Hepatocyte (in vitro differentiated cells): Measurements from ENCODE around the gene MRPL19. TPM values are rescaled to one million over a fixed set of nuclear protein-coding genes. Genes with fewer than 3 reads are reported as not detected.

Experiments
- DNase-seq: peaks from one replicate; pipeline ENCODE4 v3.0.0-alpha.2; 2016; ENCODE audit warnings: low spot score
- H2AFZ ChIP-seq: fragments of 200-600 bp; sonication (generic); 2 replicates; pipeline ENCODE4 v1.6.0; 2016; ENCODE audit warnings: antibody characterized with exemption, mild to moderate bottlenecking
- H3K27ac ChIP-seq: fragments of 200-600 bp; sonication (generic); 2 replicates; pipeline ENCODE4 v1.5.1; 2016; ENCODE audit warnings: mild to moderate bottlenecking
- H3K27me3 ChIP-seq: fragments of 200-600 bp; sonication (generic); 2 replicates; pipeline ENCODE4 v1.6.1; 2016
- H3K36me3 ChIP-seq: fragments of 200-600 bp; sonication (generic); replicated peaks from 2 replicates; pipeline ENCODE4 v1.5.1; 2016; ENCODE audit warnings: low read depth; ENCODE audit not compliant: insufficient read depth
- H3K4me1 ChIP-seq: fragments of 200-600 bp; sonication (generic); 2 replicates; pipeline ENCODE4 v1.5.1; 2016; ENCODE audit warnings: mild to moderate bottlenecking, moderate library complexity; ENCODE audit not compliant: insufficient read depth
- H3K4me2 ChIP-seq: fragments of 200-600 bp; sonication (generic); 2 replicates; pipeline ENCODE4 v1.6.0; 2016
- H3K4me3 ChIP-seq: fragments of 200-600 bp; sonication (generic); 2 replicates; pipeline ENCODE4 v1.5.1; 2016; ENCODE audit warnings: mild to moderate bottlenecking
- H3K79me2 ChIP-seq: fragments of 200-600 bp; sonication (generic); 2 replicates; pipeline ENCODE4 v1.6.0; 2017; ENCODE audit warnings: mild to moderate bottlenecking
- H3K9me2 ChIP-seq: fragments of 200-600 bp; sonication (generic); replicated peaks from 2 replicates; pipeline ENCODE4 v1.6.0; 2017; ENCODE audit warnings: mild to moderate bottlenecking; ENCODE audit not compliant: insufficient read depth
- H3K9me3 ChIP-seq: fragments of 200-600 bp; sonication (generic); 2 replicates; pipeline ENCODE4 v1.5.1; 2016; ENCODE audit warnings: low read depth, mild to moderate bottlenecking
- H4K20me1 ChIP-seq: fragments of 200-600 bp; sonication (generic); 2 replicates; pipeline ENCODE4 v1.6.0; 2016; ENCODE audit warnings: mild to moderate bottlenecking; ENCODE audit not compliant: insufficient read depth, poor library complexity, severe bottlenecking
- EZH2 ChIP-seq: fragments of 200-600 bp; sonication (generic); IDR thresholded peaks from 2 replicates; pipeline ENCODE4 v1.6.1; 2016; ENCODE audit warnings: antibody characterized with exemption, mild to moderate bottlenecking, borderline replicate concordance
- EZH2phosphoT487 ChIP-seq: fragments of 200-600 bp; sonication (generic); IDR thresholded peaks from one replicate; pipeline ENCODE4 v1.6.1; 2018; ENCODE audit warnings: antibody characterized with exemption, mild to moderate bottlenecking, low read depth, moderate library complexity; ENCODE audit not compliant: unreplicated experiment, severe bottlenecking
- WGBS: methylation state at CpG from one replicate; pipeline ENCODE4 v1.1.6; 2016; ENCODE audit warnings: low lambda C conversion rate; ENCODE audit errors: missing lambda C conversion rate; 5-methylcytosine and 5-hydroxymethylcytosine counted together
- polyA plus RNA-seq: library from polyadenylated mRNA; unstranded; fragments of >200 nt; fragmentation: Nextera tagmentation; extraction: Ambion mirVana; gene quantifications from 2 replicates; pipeline ENCODE4 v1.2.1, GENCODE V29; 2016
- total RNA-seq: library from RNA; depleted of rRNA; stranded (reverse); fragments of >200 nt; gene quantifications from 2 replicates; pipeline ENCODE4 v1.2.3, GENCODE V29; 2014
- TF ChIP-seq, protein P1 (sequence below): fragments of 200-600 bp; sonication (generic); IDR thresholded peaks from 2 replicates; pipeline ENCODE4 v1.5.1; 2016; ENCODE audit warnings: antibody characterized with exemption, mild to moderate bottlenecking; ENCODE audit not compliant: poor library complexity

The MRPL19 gene
- total and polyA plus RNA-seq, 2 experiments from 2014 or later: 47.9 to 68.7 TPM

DNA sequence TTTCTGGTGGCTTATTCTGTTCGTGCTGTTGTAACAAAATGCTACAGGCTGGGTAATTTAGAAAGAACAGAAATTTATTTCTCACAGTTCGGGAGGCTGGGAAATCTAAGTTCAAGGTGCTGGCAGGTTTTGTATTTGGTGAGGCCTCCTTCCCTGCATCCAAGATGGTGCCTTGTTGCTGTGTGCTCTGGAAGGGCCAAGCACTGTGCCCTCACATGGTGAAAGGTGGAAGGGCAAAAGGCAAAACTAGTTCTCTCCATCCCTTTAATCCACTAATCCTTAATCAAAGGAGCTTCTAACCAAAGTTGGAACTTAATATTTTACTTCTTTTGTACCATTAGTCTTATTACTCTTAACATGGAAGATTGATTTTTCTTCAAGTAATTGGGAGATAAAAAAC is 7.4 kb downstream of the MRPL19 start:
- WGBS: 100% methylated on average over 2 of the region's 2 CpGs
- Histone ChIP-seq H3K27ac (no peak overlapping the region), H3K4me1 (no peaks in the 10 kb centered on the region), H3K27me3 (no peaks in the 10 kb centered on the region), H3K4me3 (no peak overlapping the region), H3K9me2 (no peaks in the 10 kb centered on the region), H2AFZ (no peak overlapping the region), H3K36me3 (no peaks in the 10 kb centered on the region), H3K4me2 (no peak overlapping the region), H3K9me3 (no peaks in the 10 kb centered on the region), H4K20me1 (no peaks in the 10 kb centered on the region), H3K79me2 (peaks cover 11% of the 10 kb centered on the region)
- no peak for DNase-seq
- TF ChIP-seq EZH2 (no peak), EZH2phosphoT487 (no peak)
- TF ChIP-seq, protein P1, sequence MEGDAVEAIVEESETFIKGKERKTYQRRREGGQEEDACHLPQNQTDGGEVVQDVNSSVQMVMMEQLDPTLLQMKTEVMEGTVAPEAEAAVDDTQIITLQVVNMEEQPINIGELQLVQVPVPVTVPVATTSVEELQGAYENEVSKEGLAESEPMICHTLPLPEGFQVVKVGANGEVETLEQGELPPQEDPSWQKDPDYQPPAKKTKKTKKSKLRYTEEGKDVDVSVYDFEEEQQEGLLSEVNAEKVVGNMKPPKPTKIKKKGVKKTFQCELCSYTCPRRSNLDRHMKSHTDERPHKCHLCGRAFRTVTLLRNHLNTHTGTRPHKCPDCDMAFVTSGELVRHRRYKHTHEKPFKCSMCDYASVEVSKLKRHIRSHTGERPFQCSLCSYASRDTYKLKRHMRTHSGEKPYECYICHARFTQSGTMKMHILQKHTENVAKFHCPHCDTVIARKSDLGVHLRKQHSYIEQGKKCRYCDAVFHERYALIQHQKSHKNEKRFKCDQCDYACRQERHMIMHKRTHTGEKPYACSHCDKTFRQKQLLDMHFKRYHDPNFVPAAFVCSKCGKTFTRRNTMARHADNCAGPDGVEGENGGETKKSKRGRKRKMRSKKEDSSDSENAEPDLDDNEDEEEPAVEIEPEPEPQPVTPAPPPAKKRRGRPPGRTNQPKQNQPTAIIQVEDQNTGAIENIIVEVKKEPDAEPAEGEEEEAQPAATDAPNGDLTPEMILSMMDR: no peak

DNA sequence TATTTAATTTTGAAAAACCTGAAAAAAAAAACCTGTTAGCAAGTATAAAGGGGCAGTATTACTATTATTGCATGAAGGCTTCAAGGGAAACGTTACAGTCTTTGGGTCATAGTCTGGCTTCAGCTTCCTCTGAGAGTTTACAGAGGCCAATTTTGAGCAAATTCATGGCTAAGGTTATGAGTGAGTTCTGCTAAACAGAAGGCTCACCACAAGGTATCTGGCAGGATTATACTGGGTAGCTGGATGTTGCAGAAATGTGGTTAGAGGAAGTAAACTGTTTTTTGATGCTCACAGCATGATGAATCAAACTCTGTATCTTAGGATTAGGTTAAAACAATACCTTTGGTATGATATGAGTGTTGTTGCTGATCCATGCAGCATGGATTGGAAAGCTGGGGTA is 9.3 kb downstream of the MRPL19 start:
- Histone ChIP-seq H3K4me1 (no peaks in the 10 kb centered on the region), H3K9me3 (no peaks in the 10 kb centered on the region), H3K9me2 (no peaks in the 10 kb centered on the region), H2AFZ (no peak overlapping the region), H4K20me1 (no peaks in the 10 kb centered on the region), H3K27ac (no peak overlapping the region), H3K4me3 (no peak overlapping the region), H3K27me3 (no peaks in the 10 kb centered on the region), H3K4me2 (no peak overlapping the region), H3K36me3 (no peaks in the 10 kb centered on the region), H3K79me2 (peaks cover 18% of the 10 kb centered on the region)
- 95% methylated on average over 1 of the region's 1 CpG for WGBS
- TF ChIP-seq, protein P1: no peak
- TF ChIP-seq EZH2 (no peak), EZH2phosphoT487 (no peak)
- no peak for DNase-seq

GRCh38 chr2:75656563-75656962 is 10.0 kb downstream of the MRPL19 start:
- Histone ChIP-seq H3K36me3 (no peaks in the 10 kb centered on the region), H3K4me3 (no peak overlapping the region), H4K20me1 (no peaks in the 10 kb centered on the region), H3K27ac (no peak overlapping the region), H3K79me2 (peaks cover 23% of the 10 kb centered on the region), H3K9me2 (no peaks in the 10 kb centered on the region), H3K4me1 (no peaks in the 10 kb centered on the region), H2AFZ (no peak overlapping the region), H3K27me3 (no peaks in the 10 kb centered on the region), H3K4me2 (no peak overlapping the region), H3K9me3 (no peaks in the 10 kb centered on the region)
- TF ChIP-seq EZH2 (no peak), EZH2phosphoT487 (no peak)
- 88% methylated on average over 1 of the region's 1 CpG for WGBS
- no peak for DNase-seq

- no peak overlapping the region for H3K4me2 ChIP-seq
- H3K36me3 ChIP-seq: no peaks in the 10 kb centered on the region
- TF ChIP-seq EZH2phosphoT487: no peak
- TF ChIP-seq, protein P1: no peak
- peaks cover 26% of the 10 kb centered on the region for H3K79me2 ChIP-seq
- no peaks in the 10 kb centered on the region for H3K27me3 ChIP-seq
- H3K4me3 ChIP-seq: no peak overlapping the region
- H3K9me2 ChIP-seq: no peaks in the 10 kb centered on the region
- H2AFZ ChIP-seq: no peak overlapping the region
- H3K27ac ChIP-seq: no peak overlapping the region
- no peak for DNase-seq
- no peaks in the 10 kb centered on the region for H4K20me1 ChIP-seq
- H3K4me1 ChIP-seq: no peaks in the 10 kb centered on the region
- no peaks in the 10 kb centered on the region for H3K9me3 ChIP-seq
Observed at GRCh38 chr2:75657798-75658197, 11.2 kb downstream of the MRPL19 start.
